Activated CD4-positive, alpha-beta T cell treated with anti-CD3 and anti-CD28 coated beads, Interleukin-2, amount 10 ng/mL, durations not matched to agents 7 days and 5 days (primary cell): ENCODE data around the gene FLT4. TPM values are rescaled to one million over a fixed set of nuclear protein-coding genes. Genes with fewer than 3 reads are reported as not detected.

ENCODE experiments used
- CTCF ChIA-PET: fragments of 350-600 bp; sonication (Branson Sonifier 250); formaldehyde crosslinking; loops from one replicate; lab custom pipeline; 2021; ENCODE audit warnings: antibody characterized with exemption; lab: Charles Lee
- POLR2A ChIA-PET: fragments of 350-600 bp; sonication (Branson Sonifier 250); formaldehyde crosslinking; loops from one replicate; lab custom pipeline; 2021; ENCODE audit warnings: antibody characterized with exemption; lab: Charles Lee
- DNase-seq: peaks from one replicate; pipeline ENCODE4 v3.0.0-alpha.2; 2020
- H3K27ac Mint-ChIP-seq: one replicate; pipeline ENCODE4 v1.8.0; 2021; ENCODE audit warnings: mild to moderate bottlenecking, moderate library complexity, mixed read lengths
- H3K27me3 Mint-ChIP-seq: one replicate; pipeline ENCODE4 v1.8.0; 2021; ENCODE audit warnings: mixed read lengths
- H3K36me3 Mint-ChIP-seq: one replicate; pipeline ENCODE4 v1.8.0; 2021; ENCODE audit warnings: low read depth, mixed read lengths
- H3K4me1 Mint-ChIP-seq: one replicate; pipeline ENCODE4 v1.8.0; 2021; ENCODE audit warnings: mixed read lengths
- H3K4me3 Mint-ChIP-seq: one replicate; pipeline ENCODE4 v1.8.0; 2021; ENCODE audit warnings: mild to moderate bottlenecking, moderate library complexity, mixed read lengths
- H3K9me3 Mint-ChIP-seq: one replicate; pipeline ENCODE4 v1.8.0; 2021; ENCODE audit warnings: mixed read lengths
- total RNA-seq, 2 experiments: library from RNA; stranded (reverse); gene quantifications; one replicate each; pipeline ENCODE4 v1.2.3, GENCODE V29; 2021

The FLT4 gene
- total RNA-seq, 2 experiments from 2014 or later, result 0.25 TPM

GRCh38 chr5:180636016-180636402 is 13.4 kb downstream of the FLT4 start:
- Mint-ChIP-seq H3K4me3 (no peak overlapping the region), H3K27me3 (no peaks in the 10 kb centered on the region), H3K36me3 (no peaks in the 10 kb centered on the region), H3K9me3 (no peaks in the 10 kb centered on the region), H3K4me1 (no peaks in the 10 kb centered on the region), H3K27ac (no peak overlapping the region)
- POLR2A ChIA-PET, result no interaction called here
- CTCF ChIA-PET, result no interaction called here
- no peak for DNase-seq

- Mint-ChIP-seq H3K4me3 (no peak overlapping the region), H3K4me1 (no peaks in the 10 kb centered on the region), H3K27ac (no peak overlapping the region), H3K9me3 (no peaks in the 10 kb centered on the region), H3K27me3 (no peaks in the 10 kb centered on the region), H3K36me3 (no peaks in the 10 kb centered on the region)
- ChIA-PET POLR2A (no interaction called here), CTCF (interaction anchor here (1.0 kb wide), 1 partner anchor 8 kb away, joined by 3 read pairs; no protein-coding TSS in a partner anchor)
- no peak for DNase-seq
Measured at GRCh38 chr5:180633283-180634177, 15.9 kb downstream of the FLT4 start.

- Mint-ChIP-seq H3K27ac (no peak overlapping the region), H3K36me3 (no peaks in the 10 kb centered on the region), H3K4me1 (no peaks in the 10 kb centered on the region), H3K4me3 (no peak overlapping the region), H3K27me3 (no peaks in the 10 kb centered on the region), H3K9me3 (no peaks in the 10 kb centered on the region)
- ChIA-PET POLR2A (no interaction called here), CTCF (interaction anchor here (1.0 kb wide), 1 partner anchor 9 kb away, joined by 3 read pairs; no protein-coding TSS in a partner anchor)
- DNase-seq, result no peak
Measured at GRCh38 chr5:180632768-180633167, 16.6 kb downstream of the FLT4 start.

GRCh38 chr5:180631549-180632383 is 17.6 kb downstream of the FLT4 start:
- no peaks in the 10 kb centered on the region for H3K27me3 Mint-ChIP-seq
- no peak overlapping the region for H3K4me3 Mint-ChIP-seq
- ChIA-PET POLR2A (no interaction called here), CTCF (no interaction called here)
- no peaks in the 10 kb centered on the region for H3K36me3 Mint-ChIP-seq
- DNase-seq, result no peak
- no peak overlapping the region for H3K27ac Mint-ChIP-seq
- H3K4me1 Mint-ChIP-seq, result no peaks in the 10 kb centered on the region
- no peaks in the 10 kb centered on the region for H3K9me3 Mint-ChIP-seq

GRCh38 chr5:180630426-180630825 is 19.0 kb downstream of the FLT4 start:
- Mint-ChIP-seq H3K9me3 (no peaks in the 10 kb centered on the region), H3K27ac (no peak overlapping the region), H3K4me3 (no peak overlapping the region), H3K4me1 (no peaks in the 10 kb centered on the region), H3K27me3 (no peaks in the 10 kb centered on the region), H3K36me3 (no peaks in the 10 kb centered on the region)
- ChIA-PET CTCF (interaction anchor here (0.7 to 1.4 kb wide), 2 partner anchors 11 to 14 kb away, joined by 3 to 4 read pairs; no protein-coding TSS in a partner anchor), POLR2A (no interaction called here)
- DNase-seq, result no peak

- Mint-ChIP-seq H3K27ac (no peak overlapping the region), H3K4me1 (no peaks in the 10 kb centered on the region), H3K9me3 (no peaks in the 10 kb centered on the region), H3K4me3 (no peak overlapping the region), H3K36me3 (no peaks in the 10 kb centered on the region), H3K27me3 (no peaks in the 10 kb centered on the region)
- CTCF ChIA-PET, result interaction anchor here (0.7 to 1.4 kb wide), 2 partner anchors 11 to 13 kb away, joined by 3 to 4 read pairs; no protein-coding TSS in a partner anchor
- POLR2A ChIA-PET, result no interaction called here
- DNase-seq, result no peak
Measured at GRCh38 chr5:180629831-180630382, 19.5 kb downstream of the FLT4 start.

GRCh38 chr5:180628827-180629750 is 20.3 kb downstream of the FLT4 start:
- H3K27me3 Mint-ChIP-seq, result no peaks in the 10 kb centered on the region
- no peak for DNase-seq
- H3K36me3 Mint-ChIP-seq, result no peaks in the 10 kb centered on the region
- H3K4me3 Mint-ChIP-seq, result no peak overlapping the region
- H3K4me1 Mint-ChIP-seq, result no peaks in the 10 kb centered on the region
- ChIA-PET CTCF (interaction anchor here (0.6 to 1.4 kb wide), 2 partner anchors 9 to 10 kb away, joined by 3 to 4 read pairs; no protein-coding TSS in a partner anchor), POLR2A (no interaction called here)
- no peak overlapping the region for H3K27ac Mint-ChIP-seq
- no peaks in the 10 kb centered on the region for H3K9me3 Mint-ChIP-seq

GRCh38 chr5:180628211-180628610 is 21.2 kb downstream of the FLT4 start:
- H3K27me3 Mint-ChIP-seq, result no peaks in the 10 kb centered on the region
- CTCF ChIA-PET, result no interaction called here
- H3K4me3 Mint-ChIP-seq, result no peak overlapping the region
- no peaks in the 10 kb centered on the region for H3K9me3 Mint-ChIP-seq
- no peaks in the 10 kb centered on the region for H3K36me3 Mint-ChIP-seq
- no peak for DNase-seq
- peaks cover 3% of the 10 kb centered on the region for H3K4me1 Mint-ChIP-seq
- no peak overlapping the region for H3K27ac Mint-ChIP-seq
- POLR2A ChIA-PET, result no interaction called here

- no peak for DNase-seq
- POLR2A ChIA-PET, result no interaction called here
- H3K27me3 Mint-ChIP-seq, result no peaks in the 10 kb centered on the region
- H3K4me3 Mint-ChIP-seq, result no peak overlapping the region
- no peaks in the 10 kb centered on the region for H3K9me3 Mint-ChIP-seq
- CTCF ChIA-PET, result no interaction called here
- no peak overlapping the region for H3K27ac Mint-ChIP-seq
- H3K36me3 Mint-ChIP-seq, result no peaks in the 10 kb centered on the region
- H3K4me1 Mint-ChIP-seq, result peaks cover 7% of the 10 kb centered on the region
Measured at GRCh38 chr5:180627386-180628120, 21.8 kb downstream of the FLT4 start.

- ChIA-PET POLR2A (no interaction called here), CTCF (no interaction called here)
- H3K27ac Mint-ChIP-seq, result no peak overlapping the region
- H3K4me1 Mint-ChIP-seq, result peaks cover 8% of the 10 kb centered on the region
- H3K9me3 Mint-ChIP-seq, result no peaks in the 10 kb centered on the region
- H3K27me3 Mint-ChIP-seq, result no peaks in the 10 kb centered on the region
- H3K36me3 Mint-ChIP-seq, result no peaks in the 10 kb centered on the region
- no peak overlapping the region for H3K4me3 Mint-ChIP-seq
- no peak for DNase-seq
Measured at GRCh38 chr5:180626661-180627385, 22.6 kb downstream of the FLT4 start.
